ENCODE results near the gene TH.

DNA sequence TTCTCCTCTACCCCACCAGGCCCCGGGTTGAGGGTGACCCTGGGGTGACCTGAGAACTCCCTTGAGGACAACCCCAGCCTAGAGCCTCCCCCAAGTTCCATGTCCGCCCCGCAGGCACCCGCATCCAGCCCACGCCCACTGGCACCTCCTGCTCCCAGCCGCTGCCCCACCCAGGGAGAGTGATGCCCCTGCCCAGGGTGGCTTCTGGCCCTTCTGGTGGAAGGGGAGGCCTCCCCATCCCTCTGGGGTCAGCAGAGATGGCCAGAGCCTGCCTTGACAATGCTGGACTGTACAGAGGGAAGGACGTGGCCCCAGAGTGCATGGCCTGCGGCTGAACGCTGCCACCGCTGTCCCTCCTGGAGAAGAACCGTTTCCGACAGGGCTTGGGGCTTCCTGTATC is 1.1 kb upstream of the TH start:
- TF ChIP-seq, protein P1, sequence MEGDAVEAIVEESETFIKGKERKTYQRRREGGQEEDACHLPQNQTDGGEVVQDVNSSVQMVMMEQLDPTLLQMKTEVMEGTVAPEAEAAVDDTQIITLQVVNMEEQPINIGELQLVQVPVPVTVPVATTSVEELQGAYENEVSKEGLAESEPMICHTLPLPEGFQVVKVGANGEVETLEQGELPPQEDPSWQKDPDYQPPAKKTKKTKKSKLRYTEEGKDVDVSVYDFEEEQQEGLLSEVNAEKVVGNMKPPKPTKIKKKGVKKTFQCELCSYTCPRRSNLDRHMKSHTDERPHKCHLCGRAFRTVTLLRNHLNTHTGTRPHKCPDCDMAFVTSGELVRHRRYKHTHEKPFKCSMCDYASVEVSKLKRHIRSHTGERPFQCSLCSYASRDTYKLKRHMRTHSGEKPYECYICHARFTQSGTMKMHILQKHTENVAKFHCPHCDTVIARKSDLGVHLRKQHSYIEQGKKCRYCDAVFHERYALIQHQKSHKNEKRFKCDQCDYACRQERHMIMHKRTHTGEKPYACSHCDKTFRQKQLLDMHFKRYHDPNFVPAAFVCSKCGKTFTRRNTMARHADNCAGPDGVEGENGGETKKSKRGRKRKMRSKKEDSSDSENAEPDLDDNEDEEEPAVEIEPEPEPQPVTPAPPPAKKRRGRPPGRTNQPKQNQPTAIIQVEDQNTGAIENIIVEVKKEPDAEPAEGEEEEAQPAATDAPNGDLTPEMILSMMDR (IDR thresholded peaks at IDR 0.05): no peak
- TF ChIP-seq POLR2A (IDR thresholded peaks at IDR 0.05): no peak

All from breast epithelium (tissue), 3 donors.